GM19193 (cell line): ENCODE results near the gene NUP35.

Source experiments
- POLR2A ChIP-seq: IDR thresholded peaks from 4 replicates; pipeline ENCODE4 v1.6.1; 2011; ENCODE audit not compliant: insufficient read depth, insufficient read length; ENCODE audit errors: extremely low read depth

Gene NUP35

DNA sequence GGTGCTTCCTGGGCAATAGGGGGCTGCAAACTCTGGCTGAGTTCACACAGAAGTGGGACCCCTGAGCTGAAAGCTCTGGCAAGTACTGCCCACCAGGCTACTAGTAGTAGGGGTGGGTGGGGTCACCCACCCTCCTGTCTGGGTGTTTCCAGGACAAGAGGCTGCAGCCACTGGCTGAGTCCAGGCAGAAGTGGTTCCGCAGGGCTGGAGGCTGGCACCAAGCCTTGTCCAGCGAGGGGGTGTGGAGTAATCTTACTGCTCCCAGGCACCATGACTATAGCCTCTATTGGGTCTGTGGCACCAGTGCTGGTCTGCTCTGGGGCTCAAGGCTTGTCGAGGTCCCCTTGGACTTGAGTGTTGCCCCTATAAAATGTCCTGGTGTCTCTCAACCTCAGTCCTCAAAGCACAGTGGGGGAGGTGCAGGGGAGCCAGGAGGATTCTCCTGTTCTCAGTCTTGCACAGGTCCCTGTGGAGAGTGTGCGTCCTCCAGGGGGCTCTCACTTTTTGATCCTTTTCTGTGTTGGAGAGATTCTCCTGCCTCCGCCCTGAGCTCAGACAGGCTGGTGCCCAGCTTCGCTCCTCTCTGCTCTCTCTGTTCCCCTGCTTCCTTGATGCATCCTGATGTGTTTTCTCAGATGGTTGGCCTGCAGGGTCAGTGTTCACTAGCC lies 48.1 kb downstream of the NUP35 start:
- TF ChIP-seq POLR2A, result no peak

DNA sequence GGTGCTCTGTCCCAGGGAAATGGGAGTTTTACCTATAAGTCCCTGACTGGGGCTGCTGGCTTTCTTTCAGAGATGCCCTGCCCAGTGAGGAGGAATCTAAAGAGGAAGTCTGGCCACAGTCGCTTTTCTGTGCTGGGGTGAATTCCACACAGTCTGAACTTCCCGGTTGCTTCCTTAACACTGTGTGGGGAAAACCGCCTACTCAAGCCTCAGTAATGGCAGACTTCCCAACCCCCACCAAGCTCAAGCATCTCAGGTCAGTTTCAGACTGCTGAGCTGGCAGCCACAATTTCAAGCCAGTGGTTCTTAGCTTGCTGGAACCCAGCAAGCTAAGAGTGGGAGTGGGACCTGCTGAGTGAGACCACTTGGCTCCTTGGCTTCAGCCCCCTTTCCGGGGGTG lies 54.9 kb downstream of the NUP35 start:
- no peak for TF ChIP-seq POLR2A

DNA sequence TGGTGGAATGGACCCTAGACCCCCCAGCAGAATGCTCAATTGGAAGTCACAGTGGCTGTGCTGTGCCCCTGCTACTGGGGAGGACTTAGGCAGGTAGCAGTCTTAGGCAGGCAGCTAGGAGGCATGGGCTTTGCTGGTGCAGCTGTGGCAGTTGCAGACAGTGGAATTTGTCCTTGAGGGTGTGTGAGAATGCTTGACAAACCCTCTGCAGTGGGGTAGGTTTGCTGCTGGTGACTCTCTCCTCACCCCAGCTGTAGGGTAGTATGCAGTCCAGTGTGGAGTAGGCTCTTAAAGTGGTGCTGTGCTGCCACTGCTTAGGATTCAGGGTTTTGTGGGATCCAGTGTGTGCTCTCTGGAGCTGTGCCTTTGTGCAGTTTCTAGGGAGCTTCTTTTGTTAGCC lies 61.3 kb downstream of the NUP35 start:
- no peak for TF ChIP-seq POLR2A

DNA sequence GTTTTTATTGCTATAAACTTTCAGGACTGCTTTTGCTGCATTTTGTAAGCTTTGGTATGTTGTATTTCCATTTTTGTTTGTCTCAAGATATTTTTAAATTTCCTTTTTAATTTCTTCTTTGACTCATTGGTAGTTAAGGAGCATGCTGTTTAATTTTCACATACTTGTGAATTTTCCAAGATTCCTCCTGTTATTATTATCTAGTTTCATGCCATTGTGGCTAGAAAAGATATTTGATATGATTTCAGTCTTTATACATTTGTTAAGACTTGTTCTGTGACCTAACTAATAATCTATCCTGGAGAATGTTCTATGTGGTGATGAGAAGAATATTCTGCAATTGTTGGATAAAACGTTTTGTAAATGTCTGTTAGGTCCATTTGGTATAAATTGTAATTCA lies 62.1 kb downstream of the NUP35 start:
- TF ChIP-seq POLR2A, result no peak

DNA sequence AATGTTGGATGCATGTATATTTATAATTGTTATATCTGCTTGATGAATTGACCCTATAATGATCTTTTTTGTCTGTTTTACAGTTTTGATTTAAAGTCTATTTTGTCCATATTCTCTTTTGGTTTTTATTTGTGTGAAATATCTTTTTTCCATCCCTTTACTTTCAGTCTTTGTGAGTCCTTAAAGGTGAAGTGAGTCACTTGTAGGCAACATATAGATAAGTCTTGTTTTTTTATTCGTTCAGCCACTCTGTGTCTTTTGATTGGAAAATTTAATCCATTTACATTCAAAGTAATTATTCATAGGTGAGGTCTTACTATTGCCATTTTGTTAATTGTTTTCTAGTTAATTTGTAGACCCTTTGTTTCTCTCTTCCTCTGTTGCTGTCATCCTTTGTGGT lies 62.5 kb downstream of the NUP35 start:
- TF ChIP-seq POLR2A, result no peak

DNA sequence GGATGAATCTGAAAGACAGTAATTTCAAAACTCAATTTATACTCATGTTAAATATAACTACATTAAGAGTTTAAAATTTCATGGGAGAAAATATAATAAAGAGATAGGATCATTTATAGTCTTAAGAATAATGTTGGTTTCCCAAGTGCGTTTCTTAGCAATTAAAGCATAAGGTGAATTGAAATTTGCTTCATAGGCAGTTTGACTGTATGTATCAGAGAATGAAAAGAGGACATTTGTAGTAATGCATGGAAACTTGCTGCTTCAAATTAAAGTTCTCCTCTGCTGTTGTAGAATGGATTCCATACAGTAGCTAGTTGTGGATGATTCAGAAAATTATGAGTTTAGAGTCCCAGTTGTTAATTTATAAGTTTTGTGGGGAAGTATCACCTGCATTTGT lies 68.1 kb downstream of the NUP35 start:
- TF ChIP-seq POLR2A, result no peak

DNA sequence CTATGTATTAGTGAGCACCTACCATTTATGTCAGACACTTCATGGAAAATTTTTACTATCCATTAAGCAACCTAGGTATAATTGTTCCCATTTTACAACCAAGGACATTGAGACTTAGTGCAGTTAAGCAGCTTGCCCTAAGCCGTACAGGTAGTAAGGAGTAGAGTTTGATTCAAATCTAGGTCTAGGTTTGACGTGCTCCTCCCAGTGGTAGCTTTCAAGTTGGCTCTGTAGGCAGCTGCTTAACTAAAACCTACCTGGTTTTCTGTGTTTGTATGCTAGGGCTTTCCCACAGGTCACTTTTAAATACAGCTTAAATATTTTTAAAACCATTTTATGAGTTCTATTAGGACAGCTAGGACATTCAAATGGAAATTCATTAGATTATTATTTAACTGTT lies 69.7 kb downstream of the NUP35 start:
- no peak for TF ChIP-seq POLR2A

DNA sequence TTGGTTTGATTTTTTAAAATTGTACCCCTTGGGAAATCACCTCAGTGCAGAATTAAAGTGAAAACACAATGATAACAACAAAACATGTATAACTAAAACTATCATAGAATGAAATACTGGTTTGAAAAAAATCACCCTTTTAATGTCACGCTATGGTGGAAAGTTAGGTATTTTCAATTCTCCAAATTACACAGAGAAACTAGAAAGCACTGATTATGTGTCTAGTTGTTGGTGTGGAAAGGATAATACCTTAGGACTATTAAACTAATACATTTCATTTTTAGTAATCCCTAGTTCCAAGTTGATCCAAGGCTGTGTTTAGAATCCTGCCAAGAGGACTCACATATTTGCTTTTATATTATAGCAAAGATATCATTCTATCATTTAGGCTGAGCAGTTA lies 71.2 kb downstream of the NUP35 start:
- TF ChIP-seq POLR2A, result no peak

DNA sequence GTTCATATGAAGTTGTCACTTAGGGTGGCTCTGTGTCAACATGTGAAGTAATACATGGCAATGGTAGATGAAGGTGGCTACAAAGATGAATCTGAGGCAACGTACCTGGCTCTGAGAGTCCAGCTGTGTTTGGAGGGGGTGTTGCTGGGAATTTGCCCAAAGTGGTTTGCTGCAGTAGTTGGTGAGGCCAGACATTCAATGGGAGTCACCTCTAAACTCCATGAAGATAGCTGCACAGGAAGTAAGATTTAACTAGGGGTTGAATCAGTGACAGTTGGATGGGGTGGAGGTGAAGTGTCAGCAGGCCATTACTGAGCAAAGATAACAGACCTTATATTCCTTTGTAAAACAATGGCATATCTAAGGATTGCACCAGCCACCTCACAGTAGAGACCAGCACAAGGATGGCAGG lies 71.8 kb downstream of the NUP35 start:
- TF ChIP-seq POLR2A, result no peak

DNA sequence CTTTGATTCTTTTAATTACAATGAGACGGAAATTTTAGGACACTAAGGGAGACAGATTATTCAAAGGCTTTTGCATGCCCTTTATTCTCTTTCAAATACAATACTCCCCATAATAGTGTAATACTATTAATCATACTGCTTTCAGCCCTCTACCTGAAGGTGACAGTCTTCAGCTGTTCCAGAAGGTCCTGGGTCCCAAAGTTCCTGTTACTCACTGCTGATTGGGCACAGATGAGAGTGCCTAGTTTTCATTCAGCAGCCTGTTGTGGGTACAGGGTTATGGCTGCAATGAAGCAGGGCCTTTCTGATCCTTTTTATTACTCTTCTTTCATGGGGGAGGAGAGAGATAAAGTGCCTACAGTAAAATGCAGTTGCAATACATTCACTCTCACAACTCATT lies 80.2 kb downstream of the NUP35 start:
- no peak for TF ChIP-seq POLR2A

DNA sequence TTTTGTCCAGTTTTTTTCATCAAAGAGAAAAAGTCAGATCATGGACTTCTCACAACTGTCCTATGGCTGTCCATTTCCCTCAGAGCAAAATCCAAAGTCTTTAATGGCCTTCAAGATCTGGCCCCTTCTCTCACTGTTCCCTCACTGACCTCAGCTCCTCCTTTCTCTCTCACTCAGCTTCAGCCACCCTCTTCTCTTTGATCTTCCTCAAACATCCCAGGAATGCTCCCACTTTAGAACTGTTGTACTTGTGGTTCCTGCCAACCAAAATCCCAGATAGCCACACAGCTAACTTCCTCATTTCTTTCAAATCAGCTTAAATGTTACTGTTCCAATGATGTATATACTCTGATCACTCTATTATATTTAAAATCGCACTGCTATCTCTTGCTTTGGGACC lies 82.9 kb downstream of the NUP35 start:
- no peak for TF ChIP-seq POLR2A

DNA sequence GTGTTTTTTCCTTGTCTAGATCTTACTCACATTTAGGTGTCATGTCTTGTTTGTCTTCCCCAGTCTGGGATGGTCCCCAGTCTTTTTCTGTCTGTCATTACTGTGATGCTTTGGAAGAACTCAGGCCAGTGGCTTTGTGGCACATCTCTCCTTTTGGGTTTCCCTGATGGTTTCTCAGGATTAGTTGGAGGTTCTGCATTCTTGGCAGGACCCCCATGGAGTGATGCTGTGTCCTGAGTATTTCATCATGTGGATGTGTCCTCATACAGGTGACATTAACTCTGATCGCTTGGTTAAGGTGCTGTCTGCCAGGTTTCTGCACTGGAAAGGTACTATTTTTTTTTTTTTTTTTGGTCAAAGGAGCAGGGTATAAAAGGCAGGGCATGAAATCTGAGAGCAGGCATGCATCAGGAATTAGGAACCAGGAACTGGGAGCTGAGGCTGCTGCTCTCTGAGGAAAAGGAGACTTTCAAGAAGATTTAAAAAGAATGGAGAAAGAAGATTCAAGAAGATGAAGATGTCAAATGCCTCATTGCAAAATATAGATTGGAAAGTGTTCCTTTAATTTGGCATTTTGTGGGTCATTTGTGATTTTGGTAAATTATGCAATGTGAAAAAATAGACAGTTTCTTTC lies 85.3 kb downstream of the NUP35 start:
- TF ChIP-seq POLR2A, result no peak
